Retina (tissue), 1 donor: ENCODE data around the gene PRDM8.
"Not testable (repeated sequence)": the region's sequence is repeated elsewhere in the genome, so short reads cannot be mapped to it uniquely, and the experiment has no call there.

ENCODE experiments used
- DNase-seq: peaks from one replicate; pipeline ENCODE4 v3.0.0-alpha.2; 2016

The PRDM8 gene

DNA sequence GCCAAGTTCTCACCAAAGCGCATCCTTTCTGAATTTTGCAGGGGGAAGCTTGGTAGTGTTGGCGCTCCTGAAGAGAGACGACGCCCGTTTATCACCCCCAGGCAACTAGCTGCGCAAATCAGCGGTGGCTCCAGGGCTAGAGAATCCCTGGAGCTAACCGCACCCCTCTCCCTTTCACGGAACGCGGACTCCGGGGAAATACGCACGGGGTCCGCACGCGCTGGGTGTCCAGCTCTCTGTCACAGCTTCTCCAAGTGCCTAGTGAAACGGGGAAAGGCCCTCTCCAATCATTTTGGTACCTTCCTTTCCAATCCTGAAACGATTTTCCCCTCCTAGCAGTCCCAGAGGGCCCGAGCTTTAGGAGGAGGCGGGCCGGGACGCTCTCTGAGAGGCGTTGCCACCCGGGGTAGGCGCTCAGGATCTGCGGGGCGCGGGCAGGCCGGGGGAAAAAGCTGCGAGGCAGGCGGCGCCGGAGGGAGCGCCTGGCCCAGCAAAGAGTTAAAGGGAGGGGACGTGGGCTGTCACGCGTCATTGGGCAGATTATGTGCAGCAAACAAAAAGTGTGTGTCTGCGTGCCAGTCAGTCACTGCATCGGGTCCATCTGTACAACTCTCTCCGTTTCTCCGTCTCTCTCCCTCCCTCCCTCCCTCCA lies at the start of gene PRDM8:
Gene PRDM8, plus strand, starts transcription at position 582 of the 652 bp plus-strand sequence. CDS start 2,578 bp downstream, outside the sequence.
- DNase-seq, result peak; percentile 90

- DNase-seq, result no peak
These were observed 46.7 kb upstream of the PRDM8 start for GRCh38 chr4:80150387-80151180.

- DNase-seq, result no peak
These were observed 45.3 kb upstream of the PRDM8 start for GRCh38 chr4:80151981-80152380.

DNA sequence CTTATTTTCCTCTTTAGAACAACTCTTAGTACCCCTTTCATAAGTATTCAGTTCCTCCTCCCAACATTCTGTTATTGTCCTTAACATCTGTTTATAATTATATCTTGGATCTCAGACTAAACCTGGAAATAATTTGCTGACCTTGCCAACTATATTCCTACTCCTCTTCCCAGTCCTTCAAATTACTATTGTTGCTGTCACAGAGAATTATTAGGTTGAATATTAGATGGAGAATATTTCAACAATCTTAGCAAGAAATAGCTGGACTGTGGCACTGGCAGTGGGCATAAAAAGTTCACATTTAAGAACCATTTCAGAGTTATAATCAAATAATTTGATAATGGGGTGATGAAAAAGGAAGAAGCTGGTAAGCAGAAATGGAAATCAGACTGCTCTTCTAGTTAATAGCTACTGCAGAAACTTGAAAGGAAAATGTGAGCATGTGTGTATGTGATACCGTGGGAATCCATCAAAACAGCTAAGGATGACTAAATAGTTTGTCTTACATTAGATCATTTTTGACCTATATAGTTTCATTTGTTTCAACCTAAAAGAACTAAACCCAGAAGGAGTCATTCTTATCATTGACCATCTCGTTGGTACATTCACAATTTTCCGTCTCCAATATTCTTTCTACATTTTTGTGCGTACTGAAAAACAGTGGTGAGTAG lies 43.3 kb upstream of the PRDM8 start:
- DNase-seq, result no peak

GRCh38 chr4:80154545-80154933 lies 42.8 kb upstream of the PRDM8 start:
- DNase-seq, result no peak

GRCh38 chr4:80155316-80155982 lies 41.9 kb upstream of the PRDM8 start:
- no peak for DNase-seq

- DNase-seq, result no peak
These were observed 40.9 kb upstream of the PRDM8 start for GRCh38 chr4:80156410-80156809.

DNA sequence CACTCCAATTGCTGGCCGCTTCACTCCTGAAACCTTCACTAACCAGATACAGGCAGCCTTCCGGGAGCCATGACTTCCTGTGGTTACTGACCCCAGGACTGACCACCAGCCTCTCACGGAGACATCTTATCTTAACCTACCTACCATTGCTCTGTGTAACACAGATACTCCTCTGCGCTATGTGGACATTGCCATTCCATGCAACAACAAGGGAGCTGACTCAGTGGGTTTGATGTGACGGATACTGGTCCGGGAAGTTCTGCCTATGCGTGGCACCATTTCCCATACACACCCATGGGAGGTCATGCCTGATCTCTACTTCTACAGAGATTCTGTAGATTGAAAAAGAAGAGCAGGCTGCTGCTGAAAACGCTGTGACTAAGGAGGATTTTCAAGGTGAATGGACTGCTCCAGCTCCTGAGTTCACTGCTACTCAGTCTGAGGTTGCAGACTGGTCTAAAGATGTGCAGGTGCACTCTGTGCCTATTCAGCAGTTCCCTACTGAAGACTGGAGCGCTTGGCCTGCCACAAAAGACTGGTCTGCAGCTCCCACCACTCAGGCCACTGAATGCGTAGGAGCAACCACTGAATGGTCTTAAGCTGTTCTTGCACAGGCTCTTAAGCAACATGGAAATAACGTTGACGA lies 35.8 kb upstream of the PRDM8 start:
- DNase-seq, result no peak

DNA sequence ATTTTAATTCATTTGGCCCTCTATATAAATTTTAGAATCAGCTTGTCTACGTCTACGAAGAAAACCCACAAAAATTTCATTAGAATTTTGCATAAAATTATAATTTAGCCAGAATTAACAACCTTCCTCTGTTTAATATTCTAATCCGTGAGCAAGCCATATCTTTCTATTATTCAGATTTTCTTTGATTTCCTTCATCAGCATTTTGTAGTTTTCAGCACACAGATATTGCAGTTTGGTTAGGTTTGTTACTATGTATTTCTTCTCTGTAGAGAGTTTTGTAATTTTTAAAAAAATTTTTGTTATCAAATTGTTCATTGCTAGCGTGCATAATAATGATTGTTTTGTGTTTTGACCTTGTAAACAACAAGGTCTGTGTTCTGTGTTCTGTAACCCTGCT lies 34.9 kb upstream of the PRDM8 start:
- DNase-seq, result no peak

- no peak for DNase-seq
These were observed 31.4 kb upstream of the PRDM8 start for GRCh38 chr4:80165855-80166254.

DNA sequence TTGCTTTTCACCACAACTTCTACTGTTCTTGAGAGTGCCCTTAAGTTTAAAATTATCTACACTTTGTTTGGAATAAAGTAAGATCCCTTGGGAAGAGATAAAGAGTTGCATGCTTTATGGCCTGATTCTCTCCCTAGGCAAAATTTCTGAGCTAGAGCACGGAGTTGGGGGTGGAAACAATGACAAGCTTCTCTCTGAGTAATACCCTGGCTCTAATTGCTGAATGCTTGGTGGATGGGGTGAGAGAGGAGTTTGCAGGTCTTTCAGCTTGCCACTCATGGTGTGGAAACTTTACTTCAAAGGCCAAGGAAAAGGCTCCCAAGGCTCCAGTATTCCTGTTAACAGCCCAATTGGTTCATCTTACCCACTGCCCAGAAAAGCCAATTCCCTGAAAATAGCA lies 26.1 kb upstream of the PRDM8 start:
- DNase-seq, result no peak

GRCh38 chr4:80171656-80172055 lies 25.6 kb upstream of the PRDM8 start:
- no peak for DNase-seq

- no peak for DNase-seq
These were observed 25.1 kb upstream of the PRDM8 start for GRCh38 chr4:80172203-80172602.

- DNase-seq, result no peak
These were observed 23.9 kb upstream of the PRDM8 start for GRCh38 chr4:80173401-80173800.

DNA sequence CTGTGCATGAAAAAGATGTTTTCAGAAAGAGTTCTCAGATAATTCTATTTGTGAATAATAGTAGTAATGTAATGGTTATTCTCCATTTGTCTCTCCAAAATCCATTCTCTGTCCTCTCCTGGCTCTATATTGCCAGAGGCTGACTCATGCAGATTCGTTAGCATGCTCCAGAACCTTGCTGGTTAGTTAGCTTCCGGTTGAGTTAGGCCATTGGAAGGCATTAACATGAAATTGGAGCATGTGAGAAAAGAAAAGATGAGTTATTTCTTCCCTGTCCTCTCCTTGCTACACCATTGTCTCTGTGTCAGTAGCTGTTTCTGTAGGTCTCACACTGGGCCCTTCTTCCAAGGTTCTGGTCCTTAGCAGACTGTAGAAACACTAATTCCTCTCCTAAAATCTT lies 23.5 kb upstream of the PRDM8 start:
- DNase-seq, result no peak

GRCh38 chr4:80177793-80178192 lies 19.5 kb upstream of the PRDM8 start:
- DNase-seq, result not testable (repeated sequence)

- no peak for DNase-seq
These were observed 18.3 kb upstream of the PRDM8 start for GRCh38 chr4:80178964-80179363.

DNA sequence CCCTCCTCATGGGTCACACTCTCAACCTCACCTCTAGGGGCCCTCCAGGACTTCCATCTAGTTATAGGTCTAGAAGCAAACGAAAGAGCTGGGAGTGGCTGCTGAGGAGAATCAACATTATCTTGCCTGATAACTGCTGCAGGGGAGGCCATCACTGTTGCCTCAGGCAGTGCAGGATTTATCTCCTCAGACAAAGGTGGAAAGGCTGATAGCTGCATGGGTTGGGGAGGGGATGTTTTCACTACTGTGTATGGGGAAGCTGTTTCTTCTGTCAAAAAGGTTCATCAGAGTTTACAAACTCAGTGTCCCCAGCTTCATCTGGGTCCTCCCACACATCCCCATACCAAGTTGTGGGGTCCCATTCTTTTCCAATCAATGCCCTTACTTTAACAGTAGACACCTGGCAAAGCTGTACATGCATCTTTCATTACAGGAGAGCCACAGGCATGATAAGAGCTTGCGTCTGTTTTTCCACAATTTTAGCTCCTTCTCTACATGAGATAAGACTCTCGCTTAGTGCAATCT lies 17.6 kb upstream of the PRDM8 start:
- no peak for DNase-seq

DNA sequence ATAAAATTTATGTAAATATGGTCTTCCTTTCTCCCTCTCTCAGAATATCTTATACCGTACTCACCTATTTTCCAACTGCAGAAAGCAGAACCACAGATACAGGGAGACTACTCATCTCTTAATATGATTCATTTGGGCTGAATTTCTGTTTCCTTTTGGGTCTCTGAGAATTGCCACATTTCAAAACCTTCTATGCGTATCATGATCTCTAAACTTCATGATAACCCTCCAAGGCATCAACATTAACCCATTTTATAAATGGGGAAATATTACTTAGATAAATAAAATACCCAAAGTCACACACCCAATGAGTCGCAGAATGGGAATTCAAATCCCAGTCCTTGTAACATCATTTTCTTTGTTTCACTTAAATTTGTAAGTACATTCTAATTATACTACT lies 16.6 kb upstream of the PRDM8 start:
- DNase-seq, result no peak

- DNase-seq, result peak; percentile 50
These were observed 15.0 kb upstream of the PRDM8 start for GRCh38 chr4:80182237-80182866.

DNA sequence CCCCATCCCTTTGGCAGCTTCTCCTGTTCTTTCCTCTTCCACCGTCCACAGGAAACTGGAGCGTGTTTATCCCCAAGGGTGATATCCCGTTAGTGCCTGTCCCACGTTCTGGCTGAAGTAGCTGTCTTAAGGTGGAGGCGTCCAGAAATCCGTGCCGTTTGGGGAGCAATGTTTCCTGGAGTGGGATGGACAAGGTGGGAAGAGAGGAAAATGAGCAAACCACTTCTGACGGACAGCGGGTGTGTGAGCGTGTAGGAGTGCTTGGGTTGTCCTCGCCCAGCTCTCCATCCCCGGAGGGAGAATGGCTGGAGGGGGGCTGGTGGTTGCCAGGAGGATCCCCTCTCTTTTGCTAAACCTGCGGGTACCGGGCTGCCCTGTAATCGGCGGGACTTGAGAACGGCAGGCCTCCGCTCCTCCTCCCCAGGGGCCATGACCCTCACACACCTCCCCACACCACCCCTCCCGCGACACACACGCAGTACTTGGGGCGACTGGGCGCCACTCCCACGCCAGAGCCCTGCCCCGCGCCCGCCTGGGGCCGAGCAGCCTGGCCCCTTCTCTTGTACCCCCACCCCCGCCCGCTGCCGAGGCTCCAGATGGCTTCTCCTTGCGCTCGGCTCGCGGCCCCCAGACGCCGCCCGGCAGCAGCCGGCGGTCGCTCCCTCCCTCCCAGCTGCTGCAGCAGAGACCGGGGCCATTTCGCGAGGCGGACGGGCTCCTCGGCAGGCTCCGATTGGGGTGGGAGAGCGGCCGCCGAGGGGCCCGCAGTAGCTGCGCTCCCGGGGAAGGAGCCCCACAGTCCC lies 13.9 kb upstream of the PRDM8 start:
- DNase-seq, result peak; percentile 68
